Activated CD4-positive, alpha-beta T cell treated with anti-CD3 and anti-CD28 coated beads, Interleukin-2, amount 50 U/mL, for 16 hours (primary cell): ENCODE measurements around the gene TGFB1.
"Not testable (repeated sequence)": the region's sequence is repeated elsewhere in the genome, so short reads cannot be mapped to it uniquely, and the experiment has no call there.

ENCODE experiments used
- DNase-seq: peaks from one replicate; pipeline ENCODE4 v3.0.0-alpha.2; 2020

TGFB1 gene

DNA sequence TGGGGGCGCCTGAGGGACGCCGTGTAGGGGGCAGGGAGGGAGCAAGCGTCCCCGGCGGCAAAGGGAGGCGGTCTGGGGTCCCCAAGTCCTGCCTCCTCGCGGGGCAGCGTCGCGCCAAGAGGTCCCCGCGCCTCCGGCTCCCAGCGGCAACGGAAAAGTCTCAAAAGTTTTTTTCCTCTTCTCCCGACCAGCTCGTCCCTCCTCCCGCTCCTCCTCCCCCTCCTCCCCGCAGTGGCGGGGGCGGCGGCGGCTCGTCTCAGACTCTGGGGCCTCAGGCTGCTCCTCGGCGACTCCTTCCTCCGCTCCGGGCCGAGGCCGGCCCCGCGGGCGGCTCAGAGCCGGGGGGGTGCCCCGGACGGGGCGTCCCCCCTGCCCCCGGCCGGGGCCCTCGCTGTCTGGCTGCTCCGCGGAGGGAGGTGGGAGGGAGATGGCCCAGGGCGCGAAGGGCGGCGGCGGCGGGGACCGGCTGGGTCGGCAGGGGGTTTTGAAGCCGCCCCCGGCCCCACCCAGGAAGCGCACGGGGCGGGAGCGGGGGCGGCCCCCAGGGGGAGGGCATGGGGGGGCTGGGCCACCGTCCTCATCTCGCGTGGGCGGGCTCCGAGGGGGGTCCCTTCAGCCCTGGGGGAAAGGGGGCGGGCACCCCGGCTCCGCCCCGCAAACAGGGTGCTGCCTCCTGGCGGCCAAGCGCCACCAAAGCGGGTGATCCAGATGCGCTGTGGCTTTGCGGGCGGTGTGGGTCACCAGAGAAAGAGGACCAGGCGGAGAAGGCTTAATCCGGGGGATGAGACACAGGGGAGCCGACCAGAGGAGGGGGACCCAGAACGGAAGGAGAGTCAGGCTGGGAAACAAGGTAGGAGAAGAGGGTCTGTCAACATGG lies at the start of gene TGFB1:
TGFB1 (minus strand) TSS at position 457 of the 877 bp plus-strand sequence. CDS start 878 bp downstream, outside the sequence.
- DNase-seq = peak; percentile 94

DNA sequence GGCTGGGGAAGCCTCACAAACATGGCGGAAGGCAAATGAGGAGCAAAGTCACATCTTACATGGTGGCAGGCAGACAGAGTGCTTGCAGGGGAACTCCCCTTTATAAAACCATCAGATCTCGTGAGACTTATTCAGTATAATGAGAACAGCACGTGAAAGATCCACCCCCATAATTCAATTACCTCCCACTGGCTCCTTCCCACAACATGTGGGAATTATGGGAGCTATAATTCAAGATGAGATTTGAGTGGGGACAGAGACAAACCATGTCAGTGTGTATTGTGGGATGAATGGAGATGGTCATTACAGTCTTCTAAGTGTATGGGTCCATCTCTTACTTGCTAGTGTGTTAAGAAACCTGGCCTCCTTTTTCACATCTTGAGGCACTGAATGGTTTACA lies 48.3 kb upstream of the TGFB1 start:
- DNase-seq = no peak

DNA sequence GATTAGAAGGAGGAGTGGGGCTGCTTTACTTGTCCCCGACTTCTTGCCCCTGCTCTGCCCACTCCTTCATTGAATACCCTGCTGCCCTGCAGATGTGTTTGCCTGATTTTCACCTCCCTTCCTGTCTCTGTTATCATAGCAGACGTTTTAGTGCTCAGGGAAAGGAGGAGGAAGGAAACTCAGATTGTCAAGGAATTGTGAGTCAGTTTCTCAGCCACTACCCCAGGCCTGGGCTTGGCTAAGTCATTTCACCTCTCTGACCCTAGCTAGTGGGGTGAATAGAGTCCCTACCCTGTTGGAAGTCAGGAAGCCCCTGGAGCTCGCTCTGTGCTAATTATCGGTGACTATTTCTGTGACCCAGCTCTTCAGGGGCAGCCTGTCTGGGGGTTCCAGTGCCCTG lies 47.8 kb upstream of the TGFB1 start:
- no peak for DNase-seq

DNA sequence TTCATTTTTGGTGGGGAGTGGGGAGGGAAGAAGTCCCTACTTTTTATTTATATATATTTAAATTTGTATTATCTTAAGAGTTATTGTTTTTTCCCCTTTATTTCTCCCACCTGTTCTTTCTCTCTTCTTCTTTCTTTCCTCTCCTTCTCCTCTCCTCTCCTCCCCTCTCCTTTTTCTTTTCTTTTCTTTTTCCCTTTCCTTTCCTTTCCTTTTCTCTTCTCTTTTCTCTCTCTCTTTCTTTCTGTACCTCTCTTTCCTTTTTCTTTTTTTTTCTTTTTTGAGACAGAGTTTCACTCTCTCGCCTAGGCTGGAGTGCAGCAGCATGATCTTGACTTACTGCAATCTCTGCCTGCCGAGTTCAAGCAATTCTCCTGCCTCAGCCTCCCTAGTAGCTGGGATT lies 45.8 kb upstream of the TGFB1 start:
- no peak for DNase-seq

DNA sequence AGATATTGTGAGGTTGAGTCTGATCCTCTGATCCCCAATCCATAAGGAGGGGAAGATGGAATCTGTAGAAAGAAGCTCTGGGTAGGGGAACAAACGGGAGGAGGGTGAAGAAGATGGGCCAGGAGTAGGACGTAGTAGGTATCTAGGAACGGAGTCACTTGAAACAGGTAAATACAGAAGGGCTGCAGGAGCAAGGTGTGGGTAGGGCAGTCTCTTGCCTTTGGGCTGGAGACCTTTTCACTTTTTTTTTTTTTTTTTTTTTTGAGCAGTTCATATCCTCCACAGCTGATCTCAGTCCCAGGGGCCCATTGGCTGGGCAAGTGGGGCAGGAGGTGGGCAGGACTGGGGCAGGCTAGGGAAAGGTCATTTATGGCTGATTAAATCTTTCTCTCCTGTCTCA lies 45.4 kb upstream of the TGFB1 start:
- no peak for DNase-seq

DNA sequence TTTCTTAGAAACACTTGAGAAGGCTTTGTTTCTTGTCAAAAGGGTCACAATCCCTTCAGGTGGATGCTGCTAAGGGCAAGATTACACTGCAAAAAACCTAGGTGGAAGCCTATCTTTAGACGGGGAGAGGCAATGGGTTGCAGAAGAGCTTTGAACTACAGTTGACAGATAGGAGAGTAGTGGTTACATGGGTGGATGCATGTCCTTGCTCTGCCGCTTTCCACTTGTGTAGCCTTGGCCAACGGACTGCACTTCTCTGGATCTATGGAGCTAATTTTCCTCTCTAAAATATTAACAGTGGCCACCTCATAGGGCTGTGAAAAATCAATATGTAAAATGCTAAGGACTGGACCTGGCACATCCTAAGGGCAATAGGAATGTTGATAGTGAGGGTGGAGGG lies 44.9 kb upstream of the TGFB1 start:
- no peak for DNase-seq

DNA sequence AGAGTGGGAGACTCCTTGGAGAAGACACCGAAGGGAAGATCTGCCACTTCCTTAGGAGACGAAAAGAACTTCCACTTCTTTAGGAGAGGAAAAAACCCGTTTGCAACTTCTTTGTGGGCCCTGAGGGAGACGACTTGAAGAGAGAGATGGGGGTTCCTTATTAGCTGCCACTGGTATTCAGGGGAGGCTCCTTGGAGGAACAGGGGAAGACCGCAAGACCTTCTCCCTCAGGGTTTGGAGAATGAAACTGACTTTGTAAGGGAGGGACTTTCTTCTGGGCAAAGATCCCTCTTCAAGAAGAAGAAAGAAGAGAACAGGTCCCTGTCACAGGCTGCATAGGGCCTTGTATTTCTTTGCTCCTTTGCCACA lies 44.3 kb upstream of the TGFB1 start:
- no peak for DNase-seq

DNA sequence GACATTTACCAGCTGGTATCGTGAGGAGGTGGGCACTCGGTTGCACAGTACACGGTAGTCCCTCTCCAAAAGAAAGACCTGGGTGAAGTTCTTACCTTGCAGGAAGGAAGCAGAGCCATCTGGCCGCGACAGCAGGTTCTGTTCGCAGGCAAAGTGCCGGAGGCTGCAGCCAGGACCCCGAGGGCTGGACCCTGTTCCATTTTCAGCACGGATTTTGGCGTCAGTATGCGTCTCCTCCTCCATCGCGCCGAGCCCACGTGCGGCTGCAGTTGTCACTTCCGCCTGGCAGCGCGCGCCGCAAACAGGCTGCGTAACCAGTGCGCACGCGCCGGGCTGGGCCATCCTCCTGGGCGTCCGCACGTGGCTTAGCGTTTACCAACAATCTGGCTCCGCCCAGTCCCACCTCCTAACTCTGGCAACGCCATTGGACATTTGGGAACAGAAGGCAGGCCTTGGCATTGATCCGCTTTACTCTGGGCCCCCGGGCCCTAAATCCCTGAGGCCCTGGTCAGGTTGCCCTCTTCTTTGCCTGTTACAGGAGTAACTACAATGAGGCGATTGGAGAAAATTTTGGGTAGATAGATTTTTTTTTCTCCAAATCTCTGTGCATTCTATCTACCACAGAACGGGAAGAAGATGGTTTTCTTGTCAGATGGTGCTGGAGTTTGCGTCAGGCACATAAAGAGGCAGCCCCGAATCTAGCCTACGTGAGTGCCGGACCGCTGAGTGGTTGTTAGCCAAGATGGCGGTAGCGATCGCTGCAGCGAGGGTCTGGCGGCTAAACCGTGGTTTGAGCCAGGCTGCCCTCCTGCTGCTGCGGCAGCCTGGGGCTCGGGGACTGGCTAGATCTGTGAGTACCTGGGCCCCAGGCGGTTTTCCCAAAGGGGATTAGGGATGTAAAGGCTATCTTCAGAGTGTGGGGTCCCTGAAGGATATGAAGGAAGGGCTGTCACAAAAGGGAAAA lies 43.6 kb upstream of the TGFB1 start, which contains the start of the genes BCKDHA and EXOSC5:
BCKDHA (plus strand) TSS at position 733 of the 964 bp plus-strand sequence; CDS start at position 743, 10 bp downstream.
EXOSC5 (minus strand) TSS at position 274 of the 964 bp plus-strand sequence; CDS start at position 243, 31 bp downstream.
- DNase-seq = peak; percentile 99

DNA sequence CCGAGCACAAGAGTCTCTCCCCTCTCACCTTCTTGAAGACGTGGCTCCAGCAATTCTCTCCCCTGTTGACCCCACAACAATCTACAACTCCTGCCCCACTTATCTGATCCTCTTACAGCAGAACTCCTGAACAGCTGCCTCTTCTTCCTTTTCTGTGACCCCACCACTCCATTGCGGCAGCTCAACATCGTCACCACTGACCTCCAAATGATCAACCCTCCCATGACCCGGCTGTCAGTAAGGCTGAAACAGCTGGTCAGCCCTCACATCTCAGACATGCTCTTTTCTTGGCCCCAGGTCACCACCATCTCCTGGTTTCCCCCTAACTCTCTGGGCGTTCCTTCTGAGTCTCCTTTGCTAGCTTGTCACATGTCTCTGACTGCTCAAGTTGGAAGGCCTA lies 41.6 kb upstream of the TGFB1 start:
- DNase-seq = no peak

DNA sequence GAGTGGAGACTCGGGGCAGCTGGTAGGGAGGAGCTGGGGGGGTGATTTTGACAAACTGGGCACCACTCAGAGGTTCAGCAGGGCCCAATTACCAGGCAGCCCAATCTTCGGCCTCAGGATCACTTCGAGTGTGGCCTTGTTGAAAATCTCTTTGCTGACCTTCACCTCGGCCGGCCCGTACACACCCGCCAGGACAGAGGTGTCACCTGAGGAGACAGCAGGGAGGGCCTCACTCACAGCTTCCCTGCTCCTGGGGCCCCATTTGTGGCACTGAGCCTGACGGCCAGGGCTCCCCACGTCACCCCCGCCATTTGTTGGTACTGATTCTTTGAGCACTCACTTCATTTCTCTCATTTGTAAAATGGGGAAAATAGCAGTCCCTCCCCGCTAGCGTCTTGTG lies 39.1 kb upstream of the TGFB1 start:
- DNase-seq = no peak

DNA sequence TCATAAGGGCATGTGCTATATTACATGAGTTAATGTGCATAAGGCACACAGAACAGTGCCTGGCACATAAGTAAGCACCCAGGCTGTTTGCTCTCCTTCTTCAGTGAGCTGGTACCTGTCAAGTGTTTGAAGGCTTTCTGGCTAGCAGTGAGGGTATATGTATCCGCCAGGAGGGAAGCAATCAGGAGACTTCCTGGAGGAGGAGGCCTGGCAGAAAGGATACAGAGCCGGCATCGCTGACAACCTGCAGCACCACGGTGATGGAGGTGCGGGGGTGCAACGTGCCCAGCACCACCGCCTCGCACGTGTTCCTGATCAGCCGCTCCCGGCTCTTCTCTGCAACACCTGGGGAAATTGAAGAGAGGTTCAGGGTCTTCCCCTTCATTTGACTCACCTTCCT lies 37.9 kb upstream of the TGFB1 start:
- no peak for DNase-seq

DNA sequence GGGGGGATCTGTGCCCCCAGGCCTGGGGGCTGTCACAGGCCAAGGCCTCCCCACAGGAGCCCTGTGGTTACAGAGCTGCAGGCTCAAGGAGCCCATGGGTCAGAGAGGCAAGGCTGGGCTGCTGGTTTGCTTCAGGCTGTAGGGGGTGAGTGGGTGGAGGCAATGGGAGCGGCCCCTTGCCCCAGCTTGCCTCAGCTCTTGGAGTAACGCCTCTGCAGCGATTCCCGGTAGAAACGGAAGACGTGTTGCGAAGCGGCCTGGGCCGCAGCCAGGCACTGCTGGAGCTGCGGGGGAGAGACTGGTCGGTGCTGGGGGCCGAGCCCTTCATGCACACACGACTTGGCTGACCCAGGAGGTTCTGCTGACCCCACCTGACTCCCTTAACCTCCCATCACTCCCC lies 32.7 kb upstream of the TGFB1 start:
- DNase-seq = no peak

DNA sequence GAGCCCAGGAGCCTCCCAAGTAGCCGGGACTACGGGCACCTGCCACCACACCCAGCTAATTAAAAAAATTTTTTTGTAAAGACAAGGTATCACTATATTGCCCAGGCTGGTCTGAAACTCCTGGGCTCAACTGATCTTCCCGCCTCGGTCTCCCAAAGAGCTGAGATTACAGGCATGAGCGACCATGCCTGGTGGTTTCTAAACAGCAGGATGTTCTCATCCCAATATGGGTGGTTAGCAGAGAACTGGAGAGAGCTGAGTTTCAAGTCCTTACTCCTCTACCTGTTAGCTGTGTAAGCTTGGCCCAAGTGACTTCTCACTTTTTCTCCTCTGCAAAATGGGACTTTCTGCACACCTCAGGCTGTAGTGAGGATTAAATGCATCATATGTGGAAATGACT lies 30.6 kb upstream of the TGFB1 start:
- DNase-seq = no peak

DNA sequence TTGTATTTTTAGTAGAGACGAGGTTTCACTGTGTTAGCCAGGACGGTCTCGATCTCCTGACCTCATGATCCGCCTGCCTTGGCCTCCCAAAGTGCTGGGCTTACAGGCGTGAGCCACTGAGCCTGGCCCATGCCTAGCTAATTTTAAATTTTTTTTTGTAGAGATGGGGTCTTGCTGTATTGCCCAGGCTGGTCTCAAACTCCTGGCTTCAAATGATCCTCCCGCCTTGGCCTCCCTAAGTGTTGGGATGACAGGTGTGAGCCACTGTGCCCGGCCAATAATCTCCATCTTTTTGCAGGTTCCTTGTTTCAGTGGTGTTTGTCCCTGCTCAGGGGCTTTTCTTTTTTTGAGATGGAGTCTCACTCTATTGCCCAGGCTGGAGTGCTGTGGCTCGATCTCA lies 27.8 kb upstream of the TGFB1 start:
- DNase-seq = not testable (repeated sequence)

DNA sequence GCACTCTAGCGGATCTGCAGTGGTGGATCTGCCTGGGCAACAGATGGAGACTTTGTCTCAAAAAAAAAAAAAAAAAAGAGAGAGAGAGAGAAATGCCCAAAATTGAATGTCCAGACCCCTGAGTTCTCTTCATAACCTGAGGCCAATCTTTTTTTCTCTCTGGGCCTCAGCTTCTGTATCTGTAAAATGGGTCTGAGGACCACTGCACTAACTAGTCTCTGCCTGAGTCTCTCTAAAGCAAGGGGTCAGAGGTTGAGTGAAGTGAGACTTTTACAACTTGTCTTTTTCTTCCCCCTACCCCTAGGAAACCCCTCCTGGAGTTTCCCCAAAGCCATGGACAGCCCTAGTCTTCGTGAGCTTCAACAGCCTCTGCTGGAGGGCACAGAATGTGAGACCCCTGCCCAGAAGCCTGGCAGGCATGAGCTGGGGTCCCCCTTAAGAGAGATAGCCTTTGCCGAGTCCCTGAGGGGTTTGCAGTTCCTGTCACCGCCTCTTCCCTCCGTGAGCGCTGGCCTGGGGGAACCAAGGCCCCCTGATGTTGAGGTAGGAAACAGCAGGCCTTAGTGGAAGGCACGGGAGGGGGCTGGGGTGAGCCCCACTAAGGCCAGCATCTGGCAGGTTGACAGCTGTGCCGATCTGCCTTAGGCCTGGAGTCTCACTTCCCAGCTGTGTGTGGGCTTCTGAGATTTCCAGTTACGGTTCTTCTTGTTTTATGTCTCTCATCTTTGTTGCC lies 24.4 kb upstream of the TGFB1 start:
- DNase-seq = no peak

DNA sequence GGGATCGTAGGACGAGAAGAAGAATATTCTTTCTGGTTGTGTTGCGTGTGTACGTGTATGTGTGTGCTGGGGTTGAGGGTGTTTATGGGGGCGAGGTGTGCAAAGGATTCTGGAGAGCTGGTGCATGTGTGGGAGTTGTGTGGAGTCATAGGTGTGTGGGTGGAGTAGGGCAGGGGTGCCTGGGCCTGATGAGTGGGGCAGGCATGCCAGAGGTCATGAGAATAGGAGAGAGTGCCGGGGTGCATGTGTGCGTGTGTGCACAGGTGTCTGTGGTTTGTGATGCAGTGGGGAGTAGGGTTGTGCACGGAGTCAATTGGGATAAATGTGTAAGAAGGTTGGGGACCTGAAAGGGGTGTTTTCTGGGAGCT lies 23.3 kb upstream of the TGFB1 start:
- DNase-seq = no peak

DNA sequence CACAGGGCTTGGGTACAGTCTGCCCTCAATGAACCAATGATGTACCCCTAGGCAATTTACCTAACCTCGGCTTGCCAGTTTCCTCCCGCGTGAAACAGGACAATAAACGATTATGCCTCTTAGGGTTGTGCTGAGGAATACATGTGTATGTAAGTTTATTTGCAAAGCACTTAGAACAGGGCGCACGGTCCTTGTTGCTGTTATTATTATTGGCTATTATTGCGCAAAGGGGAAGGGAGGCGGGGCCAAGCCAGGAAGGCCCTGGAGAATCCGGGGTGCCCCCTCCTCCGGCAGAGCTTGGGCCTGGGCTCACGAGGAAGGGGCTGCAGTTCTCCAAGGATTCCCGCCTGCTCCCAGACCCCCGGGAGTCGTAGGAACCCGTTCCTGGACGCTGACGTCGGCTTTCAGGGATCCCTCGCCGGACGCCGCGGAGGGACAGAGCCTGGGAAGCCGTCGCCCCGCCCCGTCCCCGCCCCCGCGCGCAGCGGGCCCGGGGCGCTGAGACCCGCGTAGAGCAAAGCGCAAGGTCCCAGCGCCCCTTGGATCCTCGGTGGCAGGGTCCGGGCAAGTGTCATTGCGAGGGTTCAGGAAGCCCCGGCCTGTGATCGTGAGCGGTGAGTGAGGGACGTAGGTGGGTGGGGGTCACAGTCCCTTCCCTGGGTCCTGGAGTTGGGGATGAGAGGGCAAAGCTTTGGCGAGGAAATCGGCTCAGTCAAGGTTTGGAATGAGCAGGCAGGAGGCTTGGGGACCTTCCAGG lies 22.7 kb upstream of the TGFB1 start, which contains the start of gene TMEM91:
TMEM91 (plus strand) TSS at position 293 of the 757 bp plus-strand sequence. CDS start 1,777 bp downstream, outside the sequence.
- DNase-seq = no peak

DNA sequence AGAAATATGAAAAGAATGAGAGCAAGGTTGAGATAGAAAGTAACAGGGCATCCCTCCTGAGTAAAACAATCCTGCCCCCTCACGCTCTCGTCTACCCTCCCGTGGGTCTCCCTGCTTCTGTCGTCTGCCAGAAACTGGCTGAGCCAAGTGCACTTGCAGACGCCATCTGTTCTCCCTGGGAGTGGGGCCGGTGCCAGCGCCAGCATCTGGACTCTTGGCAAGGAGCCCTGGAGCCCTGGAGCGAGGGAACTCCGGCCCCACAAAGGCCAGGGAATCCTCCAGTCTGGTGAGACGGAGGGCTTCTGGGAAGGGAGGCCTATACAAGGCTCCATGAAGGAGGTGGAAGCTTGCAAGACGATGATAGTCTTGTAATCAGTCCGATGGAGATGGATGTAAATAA lies 20.3 kb upstream of the TGFB1 start:
- DNase-seq = no peak

DNA sequence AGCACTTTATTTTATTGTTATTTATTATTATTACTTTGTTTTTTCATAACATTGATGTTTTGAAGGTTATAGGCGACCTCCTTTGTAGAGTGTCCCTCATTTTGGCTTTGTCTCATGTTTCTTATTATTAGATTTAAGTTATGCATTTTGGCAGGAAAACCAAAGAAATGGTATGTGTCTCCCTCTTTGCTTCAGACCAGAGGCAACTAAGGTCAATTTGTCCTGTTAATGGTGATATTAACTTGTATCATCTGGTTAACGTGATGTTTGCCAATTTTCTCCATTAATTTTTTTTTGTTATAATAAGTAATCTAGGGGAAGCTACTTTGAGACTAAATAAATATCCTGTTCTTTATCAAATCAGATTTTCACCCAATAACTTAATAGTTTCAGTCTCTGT lies 18.8 kb upstream of the TGFB1 start:
- no peak for DNase-seq

DNA sequence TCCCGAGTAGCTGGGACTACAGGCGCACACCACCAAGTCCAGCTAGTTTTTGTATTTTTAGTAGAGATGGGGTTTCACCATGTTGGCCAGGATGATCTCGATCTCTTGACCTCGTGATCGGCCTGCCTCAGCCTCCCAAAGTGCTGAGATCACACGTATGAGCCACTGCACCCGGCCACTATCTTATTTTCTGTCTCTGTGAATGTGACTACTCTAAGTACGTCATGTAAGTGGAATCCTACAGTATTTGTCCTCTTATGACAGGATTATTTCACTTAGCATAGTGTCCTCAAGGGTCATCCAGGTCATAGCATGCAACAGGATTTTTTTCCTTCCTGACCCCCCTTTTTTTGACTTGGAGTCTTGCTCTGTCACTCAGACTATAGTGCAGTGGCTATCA lies 17.8 kb upstream of the TGFB1 start:
- no peak for DNase-seq

DNA sequence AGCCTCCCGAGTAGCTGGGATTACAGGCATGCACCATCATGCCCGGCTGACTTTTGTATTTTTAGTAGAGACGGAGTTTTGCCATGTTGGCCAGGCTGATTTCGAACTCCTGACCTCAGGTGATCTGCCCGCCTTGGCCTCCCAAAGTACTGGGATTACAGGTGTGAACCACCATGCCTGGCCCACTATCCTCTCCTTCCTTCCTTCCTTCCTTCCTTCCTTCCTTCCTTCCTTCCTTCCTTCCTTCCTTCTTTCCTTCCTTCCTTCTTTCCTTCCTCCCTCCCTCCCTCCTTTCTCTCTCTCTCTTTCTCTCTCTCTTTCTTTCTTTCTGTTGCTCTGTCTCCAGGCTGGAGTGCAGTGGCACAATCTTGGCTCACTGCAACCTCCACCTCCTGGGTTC lies 17.4 kb upstream of the TGFB1 start:
- not testable (repeated sequence) for DNase-seq

DNA sequence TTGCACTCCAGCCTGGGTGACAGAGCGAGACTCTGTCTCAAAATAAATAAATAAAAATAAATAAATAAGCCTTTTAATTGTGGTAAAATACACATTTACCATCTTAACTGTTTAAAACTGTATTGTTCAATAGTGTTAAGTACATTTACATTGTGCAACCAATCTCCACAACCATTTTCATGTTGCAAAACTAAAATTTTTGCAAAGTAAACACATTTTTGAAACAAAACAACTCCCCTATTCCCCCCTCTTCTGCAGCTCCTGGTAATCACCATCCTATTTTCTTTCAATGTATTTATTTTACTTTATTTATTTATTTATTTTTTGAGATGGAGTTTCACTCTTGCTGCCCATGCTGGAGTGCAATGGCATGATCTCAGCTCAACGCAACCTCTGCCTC lies 16.0 kb upstream of the TGFB1 start:
- DNase-seq = no peak
